ENCODE results near the gene FN1. TPM values are rescaled to one million over a fixed set of nuclear protein-coding genes. Genes with fewer than 3 reads are reported as not detected.

Gene FN1
- total RNA-seq, 1 experiment from 2014 or later, result 102 TPM

DNA sequence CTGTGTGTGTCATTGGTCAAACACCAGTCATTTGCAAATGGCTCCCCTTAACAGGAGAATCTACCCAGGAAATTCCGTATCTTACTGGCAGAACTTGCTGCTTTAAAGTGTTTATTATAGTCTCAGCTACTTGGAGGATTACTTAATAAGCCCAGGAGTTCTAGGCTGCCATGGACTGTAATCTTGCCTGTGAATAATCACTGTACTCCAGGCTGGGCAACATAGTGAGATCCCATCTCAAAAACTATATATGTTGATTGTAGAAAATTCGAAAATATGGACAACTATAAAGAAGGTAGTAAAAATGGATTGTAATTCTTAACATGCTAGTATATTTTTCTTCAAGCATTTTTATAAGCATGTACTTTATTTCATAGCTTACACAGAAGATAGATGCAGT lies 119.5 kb downstream of the FN1 start:
- no peak overlapping the region for H3K4me3 Mint-ChIP-seq
- H3K4me1 Mint-ChIP-seq, result peaks cover 24% of the 10 kb centered on the region
- H3K27ac Mint-ChIP-seq, result no peak overlapping the region
- ChIA-PET POLR2A (no interaction called here), CTCF (no interaction called here)
- H3K27me3 Mint-ChIP-seq (ENCODE audit: low read depth), result no peaks in the 10 kb centered on the region
- H3K36me3 Mint-ChIP-seq, result peaks cover 75% of the 10 kb centered on the region
- ATAC-seq (no peak), DNase-seq (ENCODE audit: low spot score) (no peak)
- TF ChIP-seq ZNF121 (CRISPR knock-in tag; IDR thresholded peaks at IDR 0.05) (peak; percentile 55; the same call in 1 of the 2 replicates), JAZF1 (CRISPR knock-in tag; IDR thresholded peaks at IDR 0.05) (no peak), HMGXB4 (CRISPR knock-in tag; IDR thresholded peaks at IDR 0.05) (no peak), AFF4 (CRISPR knock-in tag; IDR thresholded peaks at IDR 0.05; ENCODE audit: borderline replicate concordance) (no peak), ZNF232 (CRISPR knock-in tag; IDR thresholded peaks at IDR 0.05) (no peak), PRRX2 (CRISPR knock-in tag; IDR thresholded peaks at IDR 0.05) (no peak)
- H3K9me3 Mint-ChIP-seq, result peaks cover 6% of the 10 kb centered on the region

GRCh38 chr2:215315301-215315700 lies 120.6 kb downstream of the FN1 start:
- Mint-ChIP-seq H3K36me3 (peaks cover 66% of the 10 kb centered on the region), H3K9me3 (peaks cover 6% of the 10 kb centered on the region), H3K27me3 (ENCODE audit: low read depth) (no peaks in the 10 kb centered on the region), H3K4me1 (peaks cover 24% of the 10 kb centered on the region), H3K4me3 (no peak overlapping the region), H3K27ac (no peak overlapping the region; the same call in 1 of the 2 replicates)
- ChIA-PET CTCF (no interaction called here), POLR2A (interaction anchor here (0.7 kb wide), 1 partner anchor 323 kb away, joined by 3 read pairs; no protein-coding TSS in a partner anchor)
- TF ChIP-seq, protein P1, sequence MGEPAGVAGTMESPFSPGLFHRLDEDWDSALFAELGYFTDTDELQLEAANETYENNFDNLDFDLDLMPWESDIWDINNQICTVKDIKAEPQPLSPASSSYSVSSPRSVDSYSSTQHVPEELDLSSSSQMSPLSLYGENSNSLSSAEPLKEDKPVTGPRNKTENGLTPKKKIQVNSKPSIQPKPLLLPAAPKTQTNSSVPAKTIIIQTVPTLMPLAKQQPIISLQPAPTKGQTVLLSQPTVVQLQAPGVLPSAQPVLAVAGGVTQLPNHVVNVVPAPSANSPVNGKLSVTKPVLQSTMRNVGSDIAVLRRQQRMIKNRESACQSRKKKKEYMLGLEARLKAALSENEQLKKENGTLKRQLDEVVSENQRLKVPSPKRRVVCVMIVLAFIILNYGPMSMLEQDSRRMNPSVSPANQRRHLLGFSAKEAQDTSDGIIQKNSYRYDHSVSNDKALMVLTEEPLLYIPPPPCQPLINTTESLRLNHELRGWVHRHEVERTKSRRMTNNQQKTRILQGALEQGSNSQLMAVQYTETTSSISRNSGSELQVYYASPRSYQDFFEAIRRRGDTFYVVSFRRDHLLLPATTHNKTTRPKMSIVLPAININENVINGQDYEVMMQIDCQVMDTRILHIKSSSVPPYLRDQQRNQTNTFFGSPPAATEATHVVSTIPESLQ (CRISPR knock-in tag; IDR thresholded peaks at IDR 0.05), result no peak
- DNase-seq (ENCODE audit: low spot score), result no peak
- no peak for ATAC-seq

DNA sequence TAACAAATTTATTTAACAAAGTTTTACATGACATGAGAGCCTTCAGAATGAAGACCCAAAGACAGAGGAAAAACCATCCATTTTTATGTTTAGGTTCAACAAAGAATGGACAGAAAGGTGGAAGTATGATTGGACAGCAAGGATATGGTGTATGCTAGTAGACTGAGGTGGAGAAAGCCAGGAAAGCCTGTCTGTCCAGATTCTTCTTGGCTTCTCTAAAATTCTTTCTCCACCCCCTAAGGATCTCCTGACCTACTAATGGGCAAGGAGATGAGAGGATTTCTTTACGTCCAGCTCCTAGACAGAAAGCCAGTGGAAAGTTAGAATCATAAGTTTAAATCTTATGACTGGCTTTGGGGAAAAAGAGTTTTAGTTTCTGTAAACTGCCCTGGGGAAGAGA lies 121.0 kb downstream of the FN1 start:
- peaks cover 24% of the 10 kb centered on the region for H3K4me1 Mint-ChIP-seq
- H3K27ac Mint-ChIP-seq, result no peak overlapping the region; the same call in 1 of the 2 replicates
- no peak overlapping the region for H3K4me3 Mint-ChIP-seq
- ChIA-PET POLR2A (no interaction called here), CTCF (no interaction called here)
- ATAC-seq (no peak), DNase-seq (ENCODE audit: low spot score) (no peak)
- peaks cover 62% of the 10 kb centered on the region for H3K36me3 Mint-ChIP-seq
- H3K9me3 Mint-ChIP-seq, result peaks cover 6% of the 10 kb centered on the region
- H3K27me3 Mint-ChIP-seq (ENCODE audit: low read depth), result no peaks in the 10 kb centered on the region
- TF ChIP-seq ZNF532 (CRISPR knock-in tag; IDR thresholded peaks at IDR 0.05; ENCODE audit: borderline replicate concordance), result no peak
- no peak for TF ChIP-seq CREM (CRISPR knock-in tag; IDR thresholded peaks at IDR 0.05)
- TF ChIP-seq ATF1 (CRISPR knock-in tag; IDR thresholded peaks at IDR 0.05), result no peak
- no peak for TF ChIP-seq ETV6 (CRISPR knock-in tag; IDR thresholded peaks at IDR 0.05)
- TF ChIP-seq FOXK1 (CRISPR knock-in tag; IDR thresholded peaks at IDR 0.05), result no peak
- no peak for TF ChIP-seq TEAD4 (CRISPR knock-in tag; IDR thresholded peaks at IDR 0.05)
- TF ChIP-seq, protein P2, sequence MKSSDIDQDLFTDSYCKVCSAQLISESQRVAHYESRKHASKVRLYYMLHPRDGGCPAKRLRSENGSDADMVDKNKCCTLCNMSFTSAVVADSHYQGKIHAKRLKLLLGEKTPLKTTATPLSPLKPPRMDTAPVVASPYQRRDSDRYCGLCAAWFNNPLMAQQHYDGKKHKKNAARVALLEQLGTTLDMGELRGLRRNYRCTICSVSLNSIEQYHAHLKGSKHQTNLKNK (CRISPR knock-in tag; IDR thresholded peaks at IDR 0.05), result no peak
- TF ChIP-seq ZNF281 (CRISPR knock-in tag; IDR thresholded peaks at IDR 0.05), result no peak
- no peak for TF ChIP-seq RORB (CRISPR knock-in tag; IDR thresholded peaks at IDR 0.05)
- no peak for TF ChIP-seq NR2C2 (CRISPR knock-in tag; IDR thresholded peaks at IDR 0.05)

Measured in WTC11 (cell line).